ENCODE data around the gene PRND. TPM values are rescaled to one million over a fixed set of nuclear protein-coding genes. Genes with fewer than 3 reads are reported as not detected.
A peak's percentile ranks its signal among the peaks of the same experiment; 100 is the strongest.

The PRND gene, protein sequence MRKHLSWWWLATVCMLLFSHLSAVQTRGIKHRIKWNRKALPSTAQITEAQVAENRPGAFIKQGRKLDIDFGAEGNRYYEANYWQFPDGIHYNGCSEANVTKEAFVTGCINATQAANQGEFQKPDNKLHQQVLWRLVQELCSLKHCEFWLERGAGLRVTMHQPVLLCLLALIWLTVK
- total RNA-seq (2013): 0.02 TPM
- polyA plus RNA-seq (not detected), polyA minus RNA-seq (under 0.01 TPM in 1 of 2 replicates, not detected in the other), total RNA-seq (0 to 0.46 (median 0.04) reads per million in 11 experiments)

DNA sequence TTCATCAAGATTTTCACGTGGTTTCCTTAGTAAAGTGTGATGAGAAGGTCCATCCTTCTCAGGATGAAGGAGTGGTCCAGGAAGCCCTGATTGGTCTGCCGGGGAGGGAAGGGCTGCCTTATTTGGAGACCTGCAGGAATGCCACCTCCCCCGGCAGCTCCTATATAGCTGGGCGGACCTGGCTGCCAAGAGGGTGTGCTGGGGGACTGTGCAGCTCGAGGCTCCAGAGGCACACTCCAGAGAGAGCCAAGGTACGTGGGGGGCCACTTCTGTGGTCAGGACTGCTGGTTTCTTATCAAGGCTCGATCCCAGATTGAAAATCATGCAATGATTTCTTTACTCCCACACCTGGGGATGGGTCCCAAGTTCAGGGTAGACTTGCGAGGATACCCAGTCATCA, at the start of gene PRND:
TSS of gene PRND (plus strand) at position 191 of the 400 bp plus-strand sequence. CDS start 2,643 bp downstream, outside the sequence.
- peak within 1 kb of the TSS; percentile 70 for H2AFZ ChIP-seq (ENCODE audit: insufficient read depth, low read depth, low read length, poor library complexity, severe bottlenecking)
- H3K36me3 Mint-ChIP-seq: no peaks in the 10 kb centered on the region
- H3K4me3 ChIP-seq (replicated peaks in 1 of 3; ENCODE audit: low read depth in 2 of 3, low read length in 3 of 3): no peak within 1 kb of the TSS
- H3K4me2 ChIP-seq (replicated peaks; ENCODE audit: extremely low read depth, low read length, poor library complexity, severe bottlenecking): peak within 1 kb of the TSS; percentile 72
- intact Hi-C loops (cut with micrococcal nuclease): loop anchor here (2.0 to 5.0 kb wide), 4 partner anchors 33 to 115 kb away; no protein-coding TSS in a partner anchor
- H3K27ac ChIP-seq (ENCODE audit: low read depth in 1 of 2, low read length in 2 of 2): peak within 1 kb of the TSS; percentile 17 to 83
- peaks cover 0 to 5% (median 2%) of the 10 kb centered on the region in 3 donors for H3K27me3 Mint-ChIP-seq (ENCODE audit: low read depth in 3 of 3)
- H3K9ac ChIP-seq (ENCODE audit: insufficient read depth, low read length, poor library complexity, severe bottlenecking): no peak within 1 kb of the TSS
- H3K4me1 Mint-ChIP-seq: peaks cover 29% of the 10 kb centered on the region
- H3K79me2 ChIP-seq (ENCODE audit: insufficient read depth, low read length): no peaks in the 10 kb centered on the region
- H3K9me3 Mint-ChIP-seq: peaks cover 0 to 4% (median 0%) of the 10 kb centered on the region in 7 donors
- TF ChIP-seq, protein P1, sequence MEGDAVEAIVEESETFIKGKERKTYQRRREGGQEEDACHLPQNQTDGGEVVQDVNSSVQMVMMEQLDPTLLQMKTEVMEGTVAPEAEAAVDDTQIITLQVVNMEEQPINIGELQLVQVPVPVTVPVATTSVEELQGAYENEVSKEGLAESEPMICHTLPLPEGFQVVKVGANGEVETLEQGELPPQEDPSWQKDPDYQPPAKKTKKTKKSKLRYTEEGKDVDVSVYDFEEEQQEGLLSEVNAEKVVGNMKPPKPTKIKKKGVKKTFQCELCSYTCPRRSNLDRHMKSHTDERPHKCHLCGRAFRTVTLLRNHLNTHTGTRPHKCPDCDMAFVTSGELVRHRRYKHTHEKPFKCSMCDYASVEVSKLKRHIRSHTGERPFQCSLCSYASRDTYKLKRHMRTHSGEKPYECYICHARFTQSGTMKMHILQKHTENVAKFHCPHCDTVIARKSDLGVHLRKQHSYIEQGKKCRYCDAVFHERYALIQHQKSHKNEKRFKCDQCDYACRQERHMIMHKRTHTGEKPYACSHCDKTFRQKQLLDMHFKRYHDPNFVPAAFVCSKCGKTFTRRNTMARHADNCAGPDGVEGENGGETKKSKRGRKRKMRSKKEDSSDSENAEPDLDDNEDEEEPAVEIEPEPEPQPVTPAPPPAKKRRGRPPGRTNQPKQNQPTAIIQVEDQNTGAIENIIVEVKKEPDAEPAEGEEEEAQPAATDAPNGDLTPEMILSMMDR (IDR thresholded peaks at IDR 0.05): no peak
- H3K27me3 ChIP-seq (ENCODE audit: control insufficient read depth in 2 of 2, insufficient read depth in 2 of 2, low read length in 2 of 2): no peaks in the 10 kb centered on the region
- 100% methylated on average over 4 of the region's 8 CpGs for WGBS (ENCODE audit: insufficient coverage)
- DNase-seq: no peak
- H3K36me3 ChIP-seq (replicated peaks in 1 of 2; ENCODE audit: control insufficient read depth in 1 of 2, insufficient read depth in 2 of 2, low read length in 2 of 2): no peaks in the 10 kb centered on the region
- peak within 1 kb of the TSS in 5 of 7 donors; percentile 76 to 97 (median 83) for H3K27ac Mint-ChIP-seq
- no peaks in the 10 kb centered on the region for H3K9me3 ChIP-seq (replicated peaks in 1 of 2; ENCODE audit: control insufficient read depth in 1 of 2, insufficient read depth in 1 of 2, low read length in 2 of 2)
- peak within 1 kb of the TSS; percentile 49 to 61 for H3K4me3 Mint-ChIP-seq
- H4K20me1 ChIP-seq (ENCODE audit: insufficient read depth, low read length): no peaks in the 10 kb centered on the region
- H3K4me1 ChIP-seq (ENCODE audit: control insufficient read depth in 1 of 2, insufficient read depth in 2 of 2, low read length in 2 of 2): peaks cover 26 to 29% of the 10 kb centered on the region in 2 donors

DNA sequence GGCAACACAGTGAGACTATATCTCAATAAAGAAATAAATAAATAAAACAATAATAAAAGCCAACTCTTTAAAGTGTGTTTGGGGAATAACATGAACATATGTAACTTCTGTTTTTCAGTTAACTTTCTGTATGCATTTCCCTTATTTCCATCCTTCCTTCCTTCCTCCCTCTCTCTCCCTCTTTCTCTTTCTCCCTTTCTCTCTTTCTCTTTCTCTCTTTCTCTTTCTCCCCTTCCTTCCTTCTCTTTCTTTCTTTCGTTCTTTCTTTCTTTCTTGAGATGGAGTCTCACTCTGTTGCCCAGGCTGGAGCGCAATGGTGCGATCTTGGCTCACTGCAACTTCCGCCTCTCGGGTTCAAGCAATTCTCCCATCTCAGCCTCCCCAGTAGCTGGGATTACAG, 48.8 kb upstream of the PRND start:
- Mint-ChIP-seq H3K27me3 (ENCODE audit: low read depth in 3 of 3) (peaks cover 0 to 4% (median 3%) of the 10 kb centered on the region in 3 donors), H3K4me1 (peaks cover 20% of the 10 kb centered on the region), H3K27ac (peak overlapping the region in 3 of 7 donors; percentile 48 to 77 (median 59)), H3K9me3 (no peaks in the 10 kb centered on the region), H3K36me3 (no peaks in the 10 kb centered on the region), H3K4me3 (peak overlapping the region in 1 of 2 donors; percentile 46)
- intact Hi-C loops (cut with micrococcal nuclease): no loop called here
- Histone ChIP-seq H3K4me3 (replicated peaks in 1 of 3; ENCODE audit: low read depth in 2 of 3, low read length in 3 of 3) (no peak overlapping the region), H4K20me1 (ENCODE audit: insufficient read depth, low read length) (no peaks in the 10 kb centered on the region), H3K9ac (ENCODE audit: insufficient read depth, low read length, poor library complexity, severe bottlenecking) (no peak overlapping the region), H3K79me2 (ENCODE audit: insufficient read depth, low read length) (no peaks in the 10 kb centered on the region), H3K4me1 (ENCODE audit: control insufficient read depth in 1 of 2, insufficient read depth in 2 of 2, low read length in 2 of 2) (peaks cover 14 to 15% of the 10 kb centered on the region in 2 donors), H3K4me2 (replicated peaks; ENCODE audit: extremely low read depth, low read length, poor library complexity, severe bottlenecking) (no peak overlapping the region), H3K36me3 (replicated peaks in 1 of 2; ENCODE audit: control insufficient read depth in 1 of 2, insufficient read depth in 2 of 2, low read length in 2 of 2) (no peaks in the 10 kb centered on the region), H3K9me3 (replicated peaks in 1 of 2; ENCODE audit: control insufficient read depth in 1 of 2, insufficient read depth in 1 of 2, low read length in 2 of 2) (no peaks in the 10 kb centered on the region), H2AFZ (ENCODE audit: insufficient read depth, low read depth, low read length, poor library complexity, severe bottlenecking) (no peak overlapping the region), H3K27ac (ENCODE audit: low read depth in 1 of 2, low read length in 2 of 2) (no peak overlapping the region), H3K27me3 (ENCODE audit: control insufficient read depth in 2 of 2, insufficient read depth in 2 of 2, low read length in 2 of 2) (no peaks in the 10 kb centered on the region)
- no peak for DNase-seq
- 60% methylated on average over 1 of the region's 5 CpGs for WGBS (ENCODE audit: insufficient coverage)
- TF ChIP-seq, protein P1 (IDR thresholded peaks at IDR 0.05): no peak

All from CD14-positive monocyte (primary cell).